Measurements from ENCODE around the gene SMAD1. TPM values are rescaled to one million over a fixed set of nuclear protein-coding genes. Genes with fewer than 3 reads are reported as not detected.

SMAD1 gene
- total and polyA plus RNA-seq, 2 of the 4 experiments (the other 2 are of a cell fraction): 11.6 to 17.6 TPM

GRCh38 chr4:145435646-145436045 lies 46.0 kb upstream of the SMAD1 start:
- Histone ChIP-seq H2BK120ac (ENCODE audit: low read depth, low read length) (no peak overlapping the region), H4K20me1 (ENCODE audit: insufficient read depth, low read length) (no peaks in the 10 kb centered on the region), H4K5ac (ENCODE audit: low read depth, low read length) (no peak overlapping the region), H3K9me3 (ENCODE audit: control insufficient read depth, insufficient read depth, low read length) (no peaks in the 10 kb centered on the region), H3K23ac (ENCODE audit: low read depth, low read length) (no peak overlapping the region), H2AK5ac (ENCODE audit: low read depth, low read length) (no peak overlapping the region), H3K36me3 (ENCODE audit: control insufficient read depth, insufficient read depth, low read length) (no peaks in the 10 kb centered on the region), H3K4me2 (ENCODE audit: low read depth, low read length) (no peak overlapping the region), H2BK20ac (ENCODE audit: low read depth, low read length) (no peak overlapping the region), H2BK15ac (ENCODE audit: low read depth, low read length) (no peak overlapping the region), H3K4me1 (ENCODE audit: control insufficient read depth, insufficient read depth, low read length) (no peaks in the 10 kb centered on the region), H3K14ac (replicated peaks; ENCODE audit: low read depth, low read length) (no peak overlapping the region), H4K91ac (ENCODE audit: insufficient read depth, low read depth, low read length) (no peak overlapping the region), H3K4ac (ENCODE audit: low read depth, low read length) (no peak overlapping the region), H3K27ac (ENCODE audit: insufficient read depth, low read length) (no peak overlapping the region), H3K27me3 (ENCODE audit: control insufficient read depth, insufficient read depth, low read length) (no peaks in the 10 kb centered on the region), H3K4me3 (ENCODE audit: insufficient read depth, low read depth, low read length) (no peak overlapping the region), H2BK5ac (ENCODE audit: low read depth, low read length, poor library complexity, severe bottlenecking) (no peak overlapping the region), H3K9ac (ENCODE audit: low read depth, low read length) (no peak overlapping the region), H2AFZ (replicated peaks; ENCODE audit: low read length, poor library complexity) (no peak overlapping the region), H3K9me1 (ENCODE audit: insufficient read depth, low read length) (no peaks in the 10 kb centered on the region), H3K79me1 (ENCODE audit: low read depth in 1 of 2, low read length in 2 of 2) (no peaks in the 10 kb centered on the region), H3K18ac (ENCODE audit: low read depth, low read length) (no peak overlapping the region), H4K8ac (ENCODE audit: low read depth in 2 of 2, low read length in 2 of 2) (no peak overlapping the region), H2AK9ac (replicated peaks; ENCODE audit: low read depth, low read length, poor library complexity) (no peak overlapping the region), H3K56ac (ENCODE audit: extremely low read depth, insufficient read depth, low read length) (no peak overlapping the region)
- intact Hi-C loops (cut with micrococcal nuclease) (no loop called here), in situ Hi-C loops (cut with MboI; ENCODE audit: low sequenced_read_pairs) (no loop called here), dilution Hi-C loops (cut with HindIII; ENCODE audit: low sequenced_read_pairs, unreplicated experiment) (no loop called here)
- ChIA-PET POLR2A (ENCODE audit: unreplicated experiment) (no interaction called here), CTCF (no interaction called here)
- WGBS, 2 experiments (ENCODE audit: extremely low coverage in 2 of 2, insufficient read length in 1 of 2): no CpG with 5 or more reads among the region's 3 CpGs
- BruUV-seq (replicated peaks): no TSS peak
- DNase-seq (no peak), ATAC-seq (ENCODE audit: low read depth) (no peak)
- TF ChIP-seq FOS (IDR thresholded peaks at IDR 0.05; ENCODE audit: low read depth, low read length) (no peak), POLR2A (IDR thresholded peaks at IDR 0.05; ENCODE audit: low read depth, low read length) (no peak), SMC3 (IDR thresholded peaks at IDR 0.05; ENCODE audit: low read depth, low read length) (no peak), MAFK (IDR thresholded peaks at IDR 0.05; ENCODE audit: low read depth, low read length) (no peak), CHD1 (IDR thresholded peaks at IDR 0.05; ENCODE audit: low read depth, low read length) (no peak), RCOR1 (IDR thresholded peaks at IDR 0.05; ENCODE audit: insufficient replicate concordance, low read length) (no peak), RAD21 (IDR thresholded peaks at IDR 0.05; ENCODE audit: low read length) (no peak), BHLHE40 (IDR thresholded peaks at IDR 0.05; ENCODE audit: low read depth, low read length) (no peak), USF2 (IDR thresholded peaks at IDR 0.05; ENCODE audit: low read depth, low read length) (no peak), MAZ (IDR thresholded peaks at IDR 0.05; ENCODE audit: borderline replicate concordance, low read depth, low read length) (no peak)
- TF ChIP-seq, protein P1, sequence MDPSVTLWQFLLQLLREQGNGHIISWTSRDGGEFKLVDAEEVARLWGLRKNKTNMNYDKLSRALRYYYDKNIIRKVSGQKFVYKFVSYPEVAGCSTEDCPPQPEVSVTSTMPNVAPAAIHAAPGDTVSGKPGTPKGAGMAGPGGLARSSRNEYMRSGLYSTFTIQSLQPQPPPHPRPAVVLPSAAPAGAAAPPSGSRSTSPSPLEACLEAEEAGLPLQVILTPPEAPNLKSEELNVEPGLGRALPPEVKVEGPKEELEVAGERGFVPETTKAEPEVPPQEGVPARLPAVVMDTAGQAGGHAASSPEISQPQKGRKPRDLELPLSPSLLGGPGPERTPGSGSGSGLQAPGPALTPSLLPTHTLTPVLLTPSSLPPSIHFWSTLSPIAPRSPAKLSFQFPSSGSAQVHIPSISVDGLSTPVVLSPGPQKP (IDR thresholded peaks at IDR 0.05; ENCODE audit: borderline replicate concordance, low read depth, low read length): no peak
